IMR-90 (cell line): ENCODE data around the gene CCDC152.

Experiments used
- POLR2A ChIP-seq: IDR thresholded peaks from 2 replicates; pipeline ENCODE4 v1.6.1; 2012; ENCODE audit warnings: mild to moderate bottlenecking, low read depth, low read length
- RCOR1 ChIP-seq: IDR thresholded peaks from 2 replicates; pipeline ENCODE4 v1.6.1; 2012; ENCODE audit warnings: mild to moderate bottlenecking, low read length, improper control_type of control experiment; ENCODE audit not compliant: insufficient replicate concordance
- SMC3 ChIP-seq: fragments of 150-350 bp; IDR thresholded peaks from 2 replicates; pipeline ENCODE4 v1.6.1; 2016; ENCODE audit warnings: low read depth, mild to moderate bottlenecking, antibody characterized with exemption, low read length, moderate library complexity

DNA sequence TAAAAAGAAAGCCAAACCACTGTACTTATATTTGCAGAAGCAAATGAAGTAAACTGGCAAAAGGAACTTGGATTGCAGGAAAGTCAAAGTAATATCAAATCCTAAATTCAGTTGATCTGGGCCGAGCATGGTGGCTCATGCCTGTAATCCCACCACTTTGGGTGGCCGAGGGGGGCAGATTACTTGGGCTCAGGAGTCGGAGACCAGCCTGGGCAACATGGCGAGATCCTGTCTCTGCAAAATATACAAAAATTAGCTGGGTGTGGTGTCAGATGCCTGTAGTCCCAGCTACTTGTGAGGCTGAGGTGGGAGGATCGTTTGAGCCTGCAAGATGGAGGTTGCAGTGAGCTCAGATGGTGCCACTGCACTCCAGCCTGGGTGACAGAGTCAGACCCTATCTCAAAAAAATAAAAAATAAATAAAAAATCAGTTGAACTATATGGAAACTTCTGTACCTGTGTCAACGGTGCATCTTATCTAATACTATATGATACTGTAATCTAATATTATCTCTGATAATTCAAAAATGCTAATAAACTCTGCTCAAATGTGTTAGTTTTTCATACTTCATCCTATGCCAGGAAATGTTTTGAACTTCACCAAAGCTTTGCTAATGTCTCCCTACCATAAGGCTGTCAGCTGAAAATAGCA lies 45.0 kb downstream of the CCDC152 start:
- no peak for TF ChIP-seq POLR2A
- no peak for TF ChIP-seq RCOR1
- TF ChIP-seq SMC3: no peak
